KMS-11 (cell line): ENCODE measurements around the gene DNAH17.

Experiments used
- H2AFZ ChIP-seq: fragments of 200-600 bp; sonication (generic); 2 replicates; pipeline ENCODE4 v1.6.1; 2016; ENCODE audit warnings: antibody characterized with exemption, mixed run types, low read depth
- H3K27ac ChIP-seq: fragments of 200-600 bp; sonication (generic); 2 replicates; pipeline ENCODE4 v1.6.1; 2016; ENCODE audit warnings: mild to moderate bottlenecking, mixed run types
- H3K27me3 ChIP-seq: fragments of 200-600 bp; sonication (generic); 2 replicates; pipeline ENCODE4 v1.6.1; 2017; ENCODE audit warnings: mild to moderate bottlenecking, low read depth, mixed run types, moderate library complexity; ENCODE audit not compliant: insufficient read depth
- H3K36me3 ChIP-seq: fragments of 200-600 bp; sonication (generic); 2 replicates; pipeline ENCODE4 v1.6.1; 2017; ENCODE audit warnings: mild to moderate bottlenecking, mixed run types; ENCODE audit not compliant: insufficient read depth
- H3K4me1 ChIP-seq: fragments of 200-600 bp; sonication (generic); 2 replicates; pipeline ENCODE4 v1.6.1; 2016; ENCODE audit warnings: mild to moderate bottlenecking, low read depth, mixed run types; ENCODE audit not compliant: poor library complexity, severe bottlenecking
- H3K4me2 ChIP-seq: fragments of 200-600 bp; sonication (generic); 2 replicates; pipeline ENCODE4 v1.7.0; 2016; ENCODE audit warnings: mild to moderate bottlenecking, mixed run types
- H3K4me3 ChIP-seq: fragments of 200-600 bp; sonication (generic); IDR thresholded peaks from 2 replicates; pipeline ENCODE4 v1.6.1; 2017; ENCODE audit warnings: low read depth, low read length, mixed read lengths; ENCODE audit not compliant: insufficient read depth
- H3K79me2 ChIP-seq: fragments of 200-600 bp; sonication (generic); 2 replicates; pipeline ENCODE4 v1.6.1; 2016; ENCODE audit warnings: low read depth, mixed run types; ENCODE audit not compliant: insufficient read depth
- H3K9ac ChIP-seq: fragments of 200-600 bp; sonication (generic); 2 replicates; pipeline ENCODE4 v1.6.1; 2016; ENCODE audit warnings: mild to moderate bottlenecking, mixed run types
- H4K20me1 ChIP-seq: fragments of 200-600 bp; sonication (generic); 2 replicates; pipeline ENCODE4 v1.6.1; 2016; ENCODE audit warnings: mild to moderate bottlenecking, mixed run types; ENCODE audit not compliant: insufficient read depth
- TF ChIP-seq, protein P1 (sequence below): fragments of 200-600 bp; sonication (generic); conservative IDR thresholded peaks from 2 replicates; pipeline ENCODE4 v1.6.1; 2017; ENCODE audit warnings: low read depth, mild to moderate bottlenecking, antibody characterized with exemption, low read length, moderate library complexity, mixed read lengths

Gene DNAH17

DNA sequence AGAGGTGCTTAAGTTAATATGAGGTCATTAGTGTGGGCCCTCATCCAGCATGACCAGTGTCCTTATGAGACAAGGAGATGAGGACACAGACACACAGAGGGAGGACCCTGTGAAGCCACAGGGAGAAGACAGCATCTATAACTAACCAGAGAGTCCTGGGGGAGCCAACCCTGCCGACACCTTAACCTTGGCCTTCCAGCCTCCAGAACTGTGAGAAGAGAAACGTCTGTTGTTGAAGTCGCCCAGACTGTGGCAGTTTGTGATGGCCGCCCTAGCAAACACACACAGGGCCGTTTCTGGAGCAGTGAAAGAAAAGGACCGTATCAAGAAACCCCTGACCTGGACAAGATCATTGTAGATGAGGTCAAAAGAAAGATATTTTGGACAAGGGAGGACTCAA is 26.7 kb downstream of the DNAH17 start:
- H3K79me2 ChIP-seq, result no peaks in the 10 kb centered on the region
- no peak overlapping the region for H3K9ac ChIP-seq
- no peak overlapping the region for H2AFZ ChIP-seq
- H3K27me3 ChIP-seq, result peaks cover 58% of the 10 kb centered on the region
- H3K4me3 ChIP-seq, result no peak overlapping the region
- H3K4me1 ChIP-seq, result no peaks in the 10 kb centered on the region
- TF ChIP-seq, protein P1, sequence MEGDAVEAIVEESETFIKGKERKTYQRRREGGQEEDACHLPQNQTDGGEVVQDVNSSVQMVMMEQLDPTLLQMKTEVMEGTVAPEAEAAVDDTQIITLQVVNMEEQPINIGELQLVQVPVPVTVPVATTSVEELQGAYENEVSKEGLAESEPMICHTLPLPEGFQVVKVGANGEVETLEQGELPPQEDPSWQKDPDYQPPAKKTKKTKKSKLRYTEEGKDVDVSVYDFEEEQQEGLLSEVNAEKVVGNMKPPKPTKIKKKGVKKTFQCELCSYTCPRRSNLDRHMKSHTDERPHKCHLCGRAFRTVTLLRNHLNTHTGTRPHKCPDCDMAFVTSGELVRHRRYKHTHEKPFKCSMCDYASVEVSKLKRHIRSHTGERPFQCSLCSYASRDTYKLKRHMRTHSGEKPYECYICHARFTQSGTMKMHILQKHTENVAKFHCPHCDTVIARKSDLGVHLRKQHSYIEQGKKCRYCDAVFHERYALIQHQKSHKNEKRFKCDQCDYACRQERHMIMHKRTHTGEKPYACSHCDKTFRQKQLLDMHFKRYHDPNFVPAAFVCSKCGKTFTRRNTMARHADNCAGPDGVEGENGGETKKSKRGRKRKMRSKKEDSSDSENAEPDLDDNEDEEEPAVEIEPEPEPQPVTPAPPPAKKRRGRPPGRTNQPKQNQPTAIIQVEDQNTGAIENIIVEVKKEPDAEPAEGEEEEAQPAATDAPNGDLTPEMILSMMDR, result no peak
- H3K27ac ChIP-seq, result no peak overlapping the region
- H3K36me3 ChIP-seq, result no peaks in the 10 kb centered on the region
- H4K20me1 ChIP-seq, result no peaks in the 10 kb centered on the region
- no peak overlapping the region for H3K4me2 ChIP-seq

DNA sequence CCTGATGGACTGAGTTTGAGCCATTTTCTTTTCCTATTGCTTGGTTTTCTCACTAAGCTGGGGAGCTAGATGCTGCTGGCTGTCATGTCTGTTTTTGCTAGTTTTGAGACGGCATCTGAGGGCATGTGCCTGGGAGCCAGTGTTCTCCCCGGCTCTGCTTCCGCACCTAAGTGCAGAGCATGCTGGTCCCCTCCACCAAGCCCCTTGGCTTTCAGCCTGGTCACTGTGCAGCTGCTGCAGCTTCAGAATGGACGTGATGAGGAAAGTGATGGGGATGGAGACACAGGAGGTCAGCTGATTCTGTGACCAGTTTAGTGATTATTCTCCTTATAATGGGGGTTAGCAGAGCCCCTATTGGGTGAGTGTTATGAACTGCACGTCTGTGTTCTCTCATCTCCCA is 28.5 kb downstream of the DNAH17 start:
- Histone ChIP-seq H3K4me2 (no peak overlapping the region), H2AFZ (no peak overlapping the region), H3K4me1 (no peaks in the 10 kb centered on the region), H3K27ac (no peak overlapping the region), H3K36me3 (no peaks in the 10 kb centered on the region), H4K20me1 (no peaks in the 10 kb centered on the region), H3K79me2 (no peaks in the 10 kb centered on the region), H3K4me3 (no peak overlapping the region), H3K9ac (no peak overlapping the region), H3K27me3 (peaks cover 61% of the 10 kb centered on the region)
- TF ChIP-seq, protein P1, result no peak

DNA sequence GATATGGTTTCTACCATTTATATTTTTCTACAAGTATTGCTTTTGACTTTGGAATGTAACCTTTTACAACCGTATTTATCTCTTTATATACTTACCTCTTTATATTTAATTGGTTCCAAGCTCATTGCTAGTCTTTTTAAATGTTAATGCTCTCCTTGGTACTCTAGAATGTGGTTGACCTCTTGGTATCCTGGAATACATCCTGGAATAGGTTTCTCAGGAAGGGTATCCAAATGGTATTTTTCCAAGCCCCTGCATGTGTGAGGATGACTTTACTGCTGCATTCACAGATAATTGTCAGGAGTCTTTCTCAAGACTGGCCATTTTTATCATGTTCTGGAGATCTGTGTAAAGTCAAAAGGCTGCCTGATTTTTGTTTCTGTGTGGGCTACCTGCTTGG is 30.2 kb downstream of the DNAH17 start:
- Histone ChIP-seq H3K27me3 (peaks cover 55% of the 10 kb centered on the region), H3K79me2 (no peaks in the 10 kb centered on the region), H3K9ac (no peak overlapping the region), H3K36me3 (no peaks in the 10 kb centered on the region), H3K4me3 (no peak overlapping the region), H3K4me1 (no peaks in the 10 kb centered on the region), H2AFZ (no peak overlapping the region), H3K27ac (no peak overlapping the region), H4K20me1 (no peaks in the 10 kb centered on the region), H3K4me2 (no peak overlapping the region)
- TF ChIP-seq, protein P1, result no peak

DNA sequence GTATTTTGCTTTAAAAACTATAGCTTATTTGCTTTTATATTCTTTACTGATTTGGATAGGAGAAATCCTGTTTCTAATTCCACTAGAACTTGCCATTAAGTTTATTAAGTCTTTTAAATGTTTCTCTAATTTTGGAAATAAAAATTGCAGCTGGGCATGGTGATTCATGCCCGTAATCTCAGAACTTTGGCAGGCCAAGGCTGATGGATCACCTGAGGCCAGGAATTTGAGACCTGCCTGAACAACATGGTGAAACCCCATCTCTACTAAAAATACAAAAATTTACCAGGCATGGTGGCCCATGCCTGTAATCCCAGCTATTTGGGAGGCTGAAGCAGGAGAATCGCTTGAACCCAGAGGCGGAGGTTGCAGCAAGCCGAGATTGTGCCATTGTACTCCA is 30.7 kb downstream of the DNAH17 start:
- H3K27me3 ChIP-seq, result peaks cover 52% of the 10 kb centered on the region

More for the DNA sequence above, 30.7 kb downstream of the DNAH17 start:
- no peak overlapping the region for H3K27ac ChIP-seq
- H4K20me1 ChIP-seq, result no peaks in the 10 kb centered on the region
- no peaks in the 10 kb centered on the region for H3K79me2 ChIP-seq
- no peaks in the 10 kb centered on the region for H3K36me3 ChIP-seq
- H3K4me2 ChIP-seq, result no peak overlapping the region
- no peak overlapping the region for H3K9ac ChIP-seq
- no peak overlapping the region for H2AFZ ChIP-seq
- H3K4me1 ChIP-seq, result no peaks in the 10 kb centered on the region
- no peak overlapping the region for H3K4me3 ChIP-seq
- TF ChIP-seq, protein P1, result no peak
